Lung (tissue), 12 donors: ENCODE measurements around the gene RERE. TPM values are rescaled to one million over a fixed set of nuclear protein-coding genes. Genes with fewer than 3 reads are reported as not detected.
A peak's percentile ranks its signal among the peaks of the same experiment; 100 is the strongest.
"Not testable (repeated sequence)": the region's sequence is repeated elsewhere in the genome, so short reads cannot be mapped to it uniquely, and the experiment has no call there.

Experiments
- ATAC-seq: fragments of 200-7000 bp; cut with Tn5 transposase; one replicate; pipeline ENCODE4 v1.9.1; 2020; ENCODE audit warnings: moderate number of reproducible peaks; ENCODE audit not compliant: insufficient read depth, low FRiP score
- DNase-seq, 3 donors: peaks; one replicate each; pipeline ENCODE4 v3.0.0-alpha.2; 2013 to 2017
- H3K27ac ChIP-seq, 2 donors: one replicate each; pipeline ENCODE4 v1.5.1; 2013; ENCODE audit warnings: mild to moderate bottlenecking in 2 of 2, moderate library complexity in 2 of 2, control low read depth in 1 of 2, inconsistent platforms in 1 of 2, low read depth in 1 of 2, low read length in 1 of 2
- H3K27me3 ChIP-seq, 3 donors: one replicate each; pipeline ENCODE4 v1.5.1; 2013; ENCODE audit warnings: low read length in 2 of 3; ENCODE audit not compliant: control insufficient read depth in 3 of 3, insufficient read depth in 3 of 3
- H3K36me3 ChIP-seq, 4 donors: one replicate each; pipeline ENCODE4 v1.5.1; 2013; ENCODE audit warnings: low read length in 4 of 4, mild to moderate bottlenecking in 1 of 4, moderate library complexity in 1 of 4; ENCODE audit not compliant: control insufficient read depth in 4 of 4, insufficient read depth in 4 of 4
- H3K4me1 ChIP-seq, 5 donors: one replicate each; pipeline ENCODE4 v1.5.1; 2013; ENCODE audit warnings: low read length in 5 of 5, mild to moderate bottlenecking in 2 of 5, moderate library complexity in 1 of 5; ENCODE audit not compliant: control insufficient read depth in 5 of 5, insufficient read depth in 5 of 5
- H3K4me3 ChIP-seq: one replicate; pipeline ENCODE4 v1.5.1; 2013; ENCODE audit warnings: mild to moderate bottlenecking, control low read depth, moderate library complexity
- H3K9ac ChIP-seq, 2 donors: one replicate each; pipeline ENCODE4 v1.5.1; 2013; ENCODE audit warnings: low read length in 2 of 2, control low read depth in 1 of 2; ENCODE audit not compliant: insufficient read depth in 1 of 2
- H3K9me3 ChIP-seq, 4 donors: one replicate each; pipeline ENCODE4 v1.5.1; 2013; ENCODE audit warnings: low read length in 3 of 4, mild to moderate bottlenecking in 1 of 4, moderate library complexity in 1 of 4; ENCODE audit not compliant: control insufficient read depth in 4 of 4, insufficient read depth in 3 of 4
- CTCF ChIP-seq: IDR thresholded peaks from 2 replicates; pipeline ENCODE4 v1.5.1; 2012; ENCODE audit warnings: mild to moderate bottlenecking; ENCODE audit errors: control extremely low read depth, extremely low read depth
- WGBS, 2 donors: extraction: QIAGEN DNeasy Blood & Tissue Kit; methylation state at CpG; one replicate each; pipeline ENCODE4 v1.1.7; 2013; 5-methylcytosine and 5-hydroxymethylcytosine counted together
- polyA plus RNA-seq, 2 donors: library from polyadenylated mRNA; stranded (reverse); fragments of 200-250 nt; gene quantifications; one replicate each; pipeline ENCODE4 v1.2.1, GENCODE V29; 2013
- total RNA-seq, 2 donors: library from RNA; depleted of rRNA in 1 of 2; stranded (reverse); fragments of >200 nt in 1 of 2; gene quantifications; one replicate each; pipeline ENCODE4 v1.2.1, GENCODE V29; 2014 to 2021
- donor health status: control.
- donor health status: control.
- donor health status: Bipolar disorder and iron deficiency.
- donor health status: healthy.
- donor health status: DM: yes; HTN: yes; CAD: no.

RERE gene
- total and polyA plus RNA-seq, 4 donors, result 21.7 to 207 (median 57.5) TPM

GRCh38 chr1:8595332-8595731 is 222.1 kb downstream of the RERE start:
- no peak overlapping the region for H3K9ac ChIP-seq
- DNase-seq (no peak), ATAC-seq (no peak)
- H3K4me1 ChIP-seq, result peaks cover 10 to 56% (median 26%) of the 10 kb centered on the region in 5 donors
- H3K9me3 ChIP-seq, result no peaks in the 10 kb centered on the region
- no peak overlapping the region for H3K27ac ChIP-seq
- H3K27me3 ChIP-seq, result no peaks in the 10 kb centered on the region
- no peak overlapping the region for H3K4me3 ChIP-seq
- TF ChIP-seq CTCF, result no peak
- no peaks in the 10 kb centered on the region for H3K36me3 ChIP-seq

- not testable (repeated sequence) for ATAC-seq, H3K9me3 ChIP-seq, DNase-seq, H3K36me3 ChIP-seq, H3K4me3 ChIP-seq, H3K27ac ChIP-seq, H3K9ac ChIP-seq, H3K27me3 ChIP-seq
- WGBS, 2 donors, result 97 to 98% methylated on average over 3 of the region's 3 CpGs
- peaks cover 8 to 38% (median 10%) of the 10 kb centered on the region in 5 donors for H3K4me1 ChIP-seq
Measured at GRCh38 chr1:8593292-8593691, 224.1 kb downstream of the RERE start.

- H3K9ac ChIP-seq, result no peak overlapping the region
- TF ChIP-seq CTCF, result no peak
- DNase-seq (no peak), ATAC-seq (no peak)
- H3K36me3 ChIP-seq, result peaks cover 0 to 2% (median 0%) of the 10 kb centered on the region in 4 donors
- H3K27ac ChIP-seq, result no peak overlapping the region
- 82 to 94% methylated on average over 5 of the region's 5 CpGs for WGBS, 2 donors
- H3K27me3 ChIP-seq, result no peaks in the 10 kb centered on the region
- H3K4me3 ChIP-seq, result no peak overlapping the region
- no peaks in the 10 kb centered on the region for H3K9me3 ChIP-seq
- peaks cover 0 to 29% (median 5%) of the 10 kb centered on the region in 5 donors for H3K4me1 ChIP-seq
Measured at GRCh38 chr1:8591569-8591968, 225.9 kb downstream of the RERE start.

- no peaks in the 10 kb centered on the region for H3K27me3 ChIP-seq
- H3K36me3 ChIP-seq, result peaks cover 0 to 2% (median 0%) of the 10 kb centered on the region in 4 donors
- DNase-seq (no peak), ATAC-seq (no peak)
- WGBS, 2 donors, result 47 to 56% methylated on average over 6 of the region's 6 CpGs
- peaks cover 0 to 22% (median 5%) of the 10 kb centered on the region in 5 donors for H3K4me1 ChIP-seq
- peak overlapping the region in 1 of 2 donors; percentile 31 for H3K27ac ChIP-seq
- no peak for TF ChIP-seq CTCF
- peak overlapping the region in 1 of 2 donors; percentile 20 for H3K9ac ChIP-seq
- H3K9me3 ChIP-seq, result no peaks in the 10 kb centered on the region
- no peak overlapping the region for H3K4me3 ChIP-seq
Measured at GRCh38 chr1:8590721-8591351, 226.6 kb downstream of the RERE start.
